Common myeloid progenitor, CD34-positive (primary cell): ENCODE data around the gene KRT83.

Experiments used
- CTCF ChIA-PET: fragments of 350-600 bp; sonication (Branson Sonifier 250); formaldehyde crosslinking; loops from one replicate; lab custom pipeline; 2021; ENCODE audit warnings: antibody characterized with exemption; lab: Charles Lee
- POLR2A ChIA-PET: fragments of 350-600 bp; sonication (Branson Sonifier 250); formaldehyde crosslinking; loops from one replicate; lab custom pipeline; 2021; ENCODE audit warnings: antibody characterized with exemption; lab: Charles Lee
- DNase-seq, 3 donors: peaks; one replicate each; pipeline versions ENCODE4 v3.0.0 to v3.0.0-alpha.2; 2013
- H3K27ac ChIP-seq, 2 experiments: 1 replicate in 1 of 2; 2 replicates in 1 of 2; pipeline ENCODE4 v1.7.0; 2013; ENCODE audit warnings: inconsistent platforms in 2 of 2, low read length in 2 of 2, mild to moderate bottlenecking in 2 of 2, low read depth in 1 of 2, moderate library complexity in 1 of 2; ENCODE audit not compliant: severe bottlenecking in 2 of 2, insufficient read depth in 1 of 2, poor library complexity in 1 of 2
- H3K27me3 ChIP-seq, 5 experiments: replicated peaks in 2 of 5; 1 replicate in 3 of 5; 2 replicates in 2 of 5; pipeline versions ENCODE4 v1.6.1 to v1.7.0; 2013; ENCODE audit warnings: low read length in 4 of 5, mild to moderate bottlenecking in 2 of 5, moderate library complexity in 2 of 5, inconsistent platforms in 1 of 5; ENCODE audit not compliant: insufficient read depth in 5 of 5, control insufficient read depth in 4 of 5
- H3K36me3 ChIP-seq, 4 experiments: 1 replicate in 2 of 4; 2 replicates in 2 of 4; pipeline versions ENCODE4 v1.6.1 to v1.7.0; 2013; ENCODE audit warnings: low read length in 3 of 4, control low read depth in 1 of 4, mild to moderate bottlenecking in 1 of 4; ENCODE audit not compliant: control insufficient read depth in 4 of 4, insufficient read depth in 4 of 4
- H3K4me1 ChIP-seq, 4 experiments: 1 replicate in 3 of 4; 2 replicates in 1 of 4; pipeline versions ENCODE4 v1.6.1 to v1.7.1; 2013; ENCODE audit warnings: low read length in 3 of 4, mild to moderate bottlenecking in 3 of 4, control low read depth in 1 of 4, inconsistent platforms in 1 of 4, moderate library complexity in 1 of 4; ENCODE audit not compliant: control insufficient read depth in 4 of 4, insufficient read depth in 4 of 4; ENCODE audit errors: control extremely low read depth in 1 of 4
- H3K4me3 ChIP-seq, 7 experiments: 1 replicate in 4 of 7; 2 replicates in 3 of 7; pipeline versions ENCODE4 v1.5.1 to v1.7.0; 2013; ENCODE audit warnings: mild to moderate bottlenecking in 7 of 7, low read length in 6 of 7, moderate library complexity in 6 of 7, inconsistent platforms in 2 of 7, low read depth in 2 of 7, control low read depth in 1 of 7; ENCODE audit not compliant: insufficient read depth in 4 of 7, control insufficient read depth in 1 of 7; ENCODE audit errors: extremely low read depth in 1 of 7
- H3K9me3 ChIP-seq, 5 experiments: 1 replicate in 4 of 5; 2 replicates in 1 of 5; pipeline versions ENCODE4 v1.6.1 to v1.7.1; 2013; ENCODE audit warnings: low read length in 4 of 5, mild to moderate bottlenecking in 2 of 5, inconsistent platforms in 1 of 5, low read depth in 1 of 5, moderate library complexity in 1 of 5; ENCODE audit not compliant: control insufficient read depth in 4 of 5, insufficient read depth in 2 of 5; ENCODE audit errors: control extremely low read depth in 1 of 5
- WGBS: methylation state at CpG from one replicate; pipeline ENCODE4 v1.1.5; 2013; ENCODE audit not compliant: insufficient coverage; 5-methylcytosine and 5-hydroxymethylcytosine counted together

The KRT83 gene

DNA sequence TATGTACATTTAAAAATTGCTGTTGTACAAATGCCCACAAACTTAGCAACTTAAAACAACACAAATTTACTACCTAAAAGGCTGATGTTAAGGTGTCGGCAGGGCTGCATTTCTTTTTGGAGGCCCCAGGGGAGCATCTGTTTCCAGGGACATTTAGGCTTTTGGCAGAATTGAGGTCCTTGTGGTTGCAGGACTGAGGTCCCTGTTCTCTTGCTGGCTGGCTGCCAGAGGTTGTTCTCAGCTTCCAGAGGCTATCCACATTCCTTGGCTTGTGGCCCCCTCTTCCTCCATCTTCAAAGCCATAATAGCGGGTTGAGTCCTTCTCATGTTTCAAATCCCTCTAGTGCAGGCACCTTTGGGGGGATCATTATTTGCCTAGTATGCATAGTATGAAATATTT lies 22.4 kb upstream of the KRT83 start:
- H3K9me3 ChIP-seq = peaks cover 0 to 3% (median 0%) of the 10 kb centered on the region in 5 experiments
- POLR2A ChIA-PET = no interaction called here
- CTCF ChIA-PET = interaction anchor here (1.0 to 2.2 kb wide), 2 partner anchors 16 to 25 kb away, joined by 3 to 9 read pairs; no protein-coding TSS in a partner anchor
- H3K4me3 ChIP-seq = no peak overlapping the region
- H3K27ac ChIP-seq = no peak overlapping the region
- H3K36me3 ChIP-seq = no peaks in the 10 kb centered on the region
- DNase-seq = no peak
- WGBS = 90% methylated on average over 1 of the region's 2 CpGs
- no peaks in the 10 kb centered on the region for H3K4me1 ChIP-seq
- H3K27me3 ChIP-seq = peaks cover 0 to 15% (median 0%) of the 10 kb centered on the region in 5 experiments

DNA sequence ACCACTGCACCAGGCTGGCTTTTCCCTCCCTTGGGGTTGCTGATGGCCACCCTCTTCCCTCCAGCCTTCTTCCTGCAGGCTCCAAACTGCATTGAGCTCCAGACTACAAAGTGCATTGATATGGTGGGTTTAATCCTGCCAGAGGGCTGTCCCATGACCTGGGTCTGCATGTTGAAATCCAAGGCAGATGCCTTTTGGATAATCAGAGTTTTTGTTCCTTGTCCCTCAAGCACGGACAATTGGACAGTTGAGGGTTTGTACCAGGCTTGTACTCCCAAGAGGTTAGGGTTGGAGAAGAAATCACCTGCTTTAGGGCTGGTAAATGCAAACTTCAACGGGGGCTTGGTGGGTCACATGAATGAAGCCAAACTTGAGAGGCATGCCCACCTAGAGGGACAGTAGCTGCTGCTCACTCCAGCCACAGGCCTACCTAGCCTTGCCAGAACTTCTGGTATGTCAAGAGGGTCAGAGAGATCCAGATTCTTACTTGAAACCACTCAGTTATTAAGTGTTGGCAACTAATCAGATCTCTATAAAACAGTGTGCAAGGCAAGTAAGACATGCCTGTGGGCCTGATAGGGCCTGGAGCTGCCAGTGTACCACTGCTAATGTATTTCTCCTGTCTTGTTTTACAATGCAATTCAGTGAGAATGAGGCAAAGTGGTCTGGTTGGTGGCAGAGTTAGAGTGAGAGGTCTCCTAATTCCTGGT lies 21.7 kb upstream of the KRT83 start:
- Histone ChIP-seq H3K4me1 (no peaks in the 10 kb centered on the region), H3K27me3 (peaks cover 0 to 11% (median 0%) of the 10 kb centered on the region in 5 experiments), H3K9me3 (peaks cover 0 to 3% (median 0%) of the 10 kb centered on the region in 5 experiments), H3K4me3 (no peak overlapping the region), H3K36me3 (no peaks in the 10 kb centered on the region), H3K27ac (no peak overlapping the region)
- 100% methylated on average over 2 of the region's 2 CpGs for WGBS
- POLR2A ChIA-PET = no interaction called here
- DNase-seq = no peak
- CTCF ChIA-PET = interaction anchor here (2.2 to 2.6 kb wide), 2 partner anchors 15 to 16 kb away, joined by 8 to 9 read pairs; no protein-coding TSS in a partner anchor

DNA sequence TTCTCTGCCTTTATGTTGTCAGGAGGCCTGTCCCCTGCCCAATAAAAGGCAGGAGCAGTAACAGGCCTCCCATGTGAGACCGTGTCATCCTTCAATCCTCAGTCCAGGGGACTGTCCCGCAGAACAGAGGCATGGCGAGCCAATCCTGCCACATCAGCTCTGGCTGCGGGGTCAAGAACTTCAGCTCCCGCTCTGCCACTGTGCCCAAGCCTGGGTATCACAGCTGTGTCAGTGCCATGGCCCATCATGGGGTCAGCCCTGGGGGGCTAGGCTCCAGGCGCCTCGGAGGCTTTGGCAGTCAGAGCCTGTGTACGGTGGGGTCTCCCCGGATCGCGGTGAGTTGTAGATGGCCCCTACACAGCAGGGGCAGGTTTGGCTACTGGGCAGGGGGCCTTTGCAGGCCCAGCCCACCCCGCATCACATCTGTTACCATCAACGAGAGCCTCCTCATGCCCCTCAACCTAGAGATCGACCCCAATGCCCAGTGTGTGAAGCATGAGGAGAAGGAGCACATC lies 19.9 kb upstream of the KRT83 start:
- Histone ChIP-seq H3K27me3 (peaks cover 0 to 11% (median 0%) of the 10 kb centered on the region in 5 experiments), H3K27ac (no peak overlapping the region), H3K9me3 (peaks cover 0 to 5% (median 2%) of the 10 kb centered on the region in 5 experiments), H3K4me3 (no peak overlapping the region), H3K4me1 (no peaks in the 10 kb centered on the region), H3K36me3 (no peaks in the 10 kb centered on the region)
- no peak for DNase-seq
- 98% methylated on average over 12 of the region's 14 CpGs for WGBS
- CTCF ChIA-PET = interaction anchor here (2.6 kb wide), 1 partner anchor 13 kb away, joined by 8 read pairs; no protein-coding TSS in a partner anchor
- POLR2A ChIA-PET = no interaction called here

DNA sequence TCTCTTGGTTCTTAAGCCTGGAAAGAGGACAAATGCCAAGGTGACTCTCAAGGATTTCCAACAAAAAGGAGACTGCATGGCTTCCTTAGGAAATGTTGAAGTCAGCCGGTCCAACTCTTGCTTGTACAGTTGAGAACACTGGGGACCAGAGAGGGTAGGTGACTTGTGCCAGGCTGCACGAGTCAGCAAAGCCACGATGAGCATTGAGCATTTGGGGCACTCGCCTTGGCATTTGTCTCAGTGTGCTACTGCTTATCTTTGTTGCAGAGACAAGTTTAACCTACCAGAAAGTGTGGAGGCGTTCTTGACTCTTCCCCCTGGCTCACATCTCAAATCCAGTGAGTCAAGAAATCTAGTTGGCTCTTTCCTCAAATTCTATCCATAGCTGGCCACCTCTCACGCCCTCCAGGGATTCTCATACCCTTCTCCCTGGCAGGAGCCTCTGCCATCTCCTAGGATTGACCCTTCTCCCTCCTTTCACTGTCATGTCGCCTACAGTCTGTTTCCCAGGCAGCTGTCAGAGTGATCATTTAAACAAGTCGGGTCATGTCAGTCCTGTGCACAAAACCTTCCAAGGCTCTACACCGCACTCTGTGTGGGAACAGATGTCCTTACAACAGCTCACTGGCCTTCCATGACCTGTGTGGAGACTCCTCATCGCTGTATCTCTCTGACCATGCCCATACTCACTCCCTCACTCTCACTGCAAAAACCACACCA lies 17.2 kb upstream of the KRT83 start:
- ChIA-PET POLR2A (interaction anchor here (0.9 kb wide), 1 partner anchor 11 kb away, joined by 3 read pairs; no protein-coding TSS in a partner anchor), CTCF (interaction anchor here (0.6 to 1.7 kb wide), 9 partner anchors 9 to 613 kb away, joined by 3 to 6 read pairs (median 4); no protein-coding TSS in a partner anchor)
- no peak for DNase-seq
- peaks cover 0 to 5% (median 0%) of the 10 kb centered on the region in 5 experiments for H3K27me3 ChIP-seq
- H3K27ac ChIP-seq = no peak overlapping the region
- 94% methylated on average over 10 of the region's 10 CpGs for WGBS
- H3K36me3 ChIP-seq = no peaks in the 10 kb centered on the region
- H3K4me1 ChIP-seq = no peaks in the 10 kb centered on the region
- no peak overlapping the region for H3K4me3 ChIP-seq
- H3K9me3 ChIP-seq = peaks cover 0 to 11% (median 4%) of the 10 kb centered on the region in 5 experiments

DNA sequence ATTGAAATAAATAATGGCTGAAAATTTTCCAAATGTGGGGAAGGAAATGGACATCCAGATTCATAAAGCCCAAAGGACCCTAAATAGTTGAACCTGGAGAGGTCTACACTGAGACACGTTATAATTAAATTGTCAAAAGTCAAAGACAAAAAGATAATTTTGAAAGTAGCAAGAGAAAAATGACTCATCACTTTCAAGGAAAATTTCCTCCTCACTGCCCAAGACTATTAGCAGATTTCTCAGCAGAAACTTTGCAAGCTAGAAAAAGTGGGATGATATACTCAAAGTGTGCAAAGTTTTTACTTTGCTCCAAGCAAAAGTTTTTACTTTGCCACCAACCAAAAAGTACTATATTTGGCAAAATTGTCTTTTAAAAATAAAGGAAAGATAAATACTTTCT lies 15.9 kb upstream of the KRT83 start:
- ChIA-PET CTCF (interaction anchor here (1.1 to 1.5 kb wide), 6 partner anchors 9 to 541 kb away, joined by 3 to 7 read pairs (median 4); no protein-coding TSS in a partner anchor), POLR2A (no interaction called here)
- peak in 2 of 3 donors; percentile 13 to 33 for DNase-seq
- H3K36me3 ChIP-seq = no peaks in the 10 kb centered on the region
- WGBS = no CpG with 5 or more reads among the region's 1 CpG
- H3K4me1 ChIP-seq = no peaks in the 10 kb centered on the region
- H3K4me3 ChIP-seq = no peak overlapping the region
- H3K9me3 ChIP-seq = peaks cover 0 to 11% (median 3%) of the 10 kb centered on the region in 5 experiments
- H3K27me3 ChIP-seq = peaks cover 0 to 5% (median 0%) of the 10 kb centered on the region in 5 experiments
- H3K27ac ChIP-seq = no peak overlapping the region

DNA sequence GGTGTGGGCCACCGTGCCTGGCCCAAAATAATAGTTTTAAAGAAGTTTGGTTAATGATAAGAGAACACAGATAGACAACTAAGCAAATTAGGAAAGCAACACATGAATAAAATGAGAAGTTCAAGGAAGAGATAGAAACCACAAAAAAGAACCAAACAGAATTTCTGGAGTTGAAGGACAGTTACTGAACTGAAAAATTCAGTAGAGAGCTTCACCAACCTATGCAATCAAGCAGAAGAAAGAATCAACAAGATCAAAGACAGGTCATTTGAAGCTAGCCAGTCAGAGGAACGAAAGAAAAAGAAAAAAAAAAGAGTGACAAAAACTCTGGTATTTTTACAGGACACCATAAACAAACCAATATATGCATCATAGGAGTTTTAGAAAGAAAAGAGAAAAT lies 15.4 kb upstream of the KRT83 start:
- H3K27ac ChIP-seq = no peak overlapping the region
- H3K9me3 ChIP-seq = peaks cover 0 to 11% (median 3%) of the 10 kb centered on the region in 5 experiments
- POLR2A ChIA-PET = no interaction called here
- no peak overlapping the region for H3K4me3 ChIP-seq
- H3K27me3 ChIP-seq = peaks cover 0 to 5% (median 0%) of the 10 kb centered on the region in 5 experiments
- CTCF ChIA-PET = interaction anchor here (1.1 to 1.5 kb wide), 3 partner anchors 9 to 182 kb away, joined by 4 to 7 read pairs (median 4); no protein-coding TSS in a partner anchor
- H3K4me1 ChIP-seq = no peaks in the 10 kb centered on the region
- DNase-seq = peak in 1 of 3 donors; percentile 8
- no CpG with 5 or more reads among the region's 2 CpGs for WGBS
- no peaks in the 10 kb centered on the region for H3K36me3 ChIP-seq
